Mesothelial cell of epicardium (in vitro differentiated cells): ENCODE data around the gene RAP1GAP2. TPM values are rescaled to one million over a fixed set of nuclear protein-coding genes. Genes with fewer than 3 reads are reported as not detected.
"Not testable (repeated sequence)": the region's sequence is repeated elsewhere in the genome, so short reads cannot be mapped to it uniquely, and the experiment has no call there.

Source experiments
- DNase-seq, 2 experiments: peaks; one replicate each; pipeline ENCODE4 v3.0.0; 2021; ENCODE audit warnings: low spot score in 2 of 2; ENCODE audit not compliant: unreplicated experiment in 2 of 2
- H3K27ac Mint-ChIP-seq: 2 replicates; pipeline ENCODE4 v1.8.0; 2021; ENCODE audit warnings: mixed read lengths
- H3K27me3 Mint-ChIP-seq: 2 replicates; pipeline ENCODE4 v1.8.0; 2021; ENCODE audit warnings: low read depth, mixed read lengths
- H3K36me3 Mint-ChIP-seq: 2 replicates; pipeline ENCODE4 v1.8.0; 2021; ENCODE audit warnings: mixed read lengths
- H3K4me1 Mint-ChIP-seq: 2 replicates; pipeline ENCODE4 v1.8.0; 2021; ENCODE audit warnings: mixed read lengths
- H3K4me3 Mint-ChIP-seq: 2 replicates; pipeline ENCODE4 v1.8.0; 2021; ENCODE audit warnings: mild to moderate bottlenecking, moderate library complexity, mixed read lengths
- H3K9me3 Mint-ChIP-seq: 2 replicates; pipeline ENCODE4 v1.8.0; 2021; ENCODE audit warnings: mixed read lengths
- total RNA-seq: library from RNA; stranded (reverse); gene quantifications from 3 replicates; pipeline ENCODE4 v1.2.1, GENCODE V29; 2021
- TF ChIP-seq, protein P1 (sequence below): fragments of 200-600 bp; sonication (generic); IDR thresholded peaks from one replicate; pipeline ENCODE4 v1.5.0; 2021; ENCODE audit warnings: antibody characterized with exemption; ENCODE audit not compliant: unreplicated experiment

The RAP1GAP2 gene
- total RNA-seq, 1 donor from 2014 or later = 7.1 TPM

DNA sequence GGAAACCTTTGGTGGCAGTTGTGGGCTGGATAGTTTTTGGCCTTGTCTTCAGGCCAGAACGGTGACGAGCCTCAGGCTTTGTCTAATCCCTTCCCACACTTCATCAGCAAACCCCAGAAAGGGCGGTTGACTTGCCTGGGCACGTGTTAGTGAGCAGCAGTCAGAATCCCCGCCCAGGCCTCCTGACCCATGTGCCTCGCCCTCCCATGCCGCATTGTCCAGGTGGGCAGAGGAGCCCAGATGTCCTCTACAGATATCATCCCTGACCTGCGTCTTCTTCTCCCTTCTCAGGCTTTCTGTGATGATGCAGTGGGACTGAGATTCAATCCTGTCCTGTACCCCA is 184.6 kb downstream of the RAP1GAP2 start:
- no peaks in the 10 kb centered on the region for H3K9me3 Mint-ChIP-seq
- DNase-seq = peak in 1 of 2 experiments; percentile 19
- peaks cover under 1% of the 10 kb centered on the region for H3K4me1 Mint-ChIP-seq
- no peak overlapping the region for H3K27ac Mint-ChIP-seq
- TF ChIP-seq, protein P1, sequence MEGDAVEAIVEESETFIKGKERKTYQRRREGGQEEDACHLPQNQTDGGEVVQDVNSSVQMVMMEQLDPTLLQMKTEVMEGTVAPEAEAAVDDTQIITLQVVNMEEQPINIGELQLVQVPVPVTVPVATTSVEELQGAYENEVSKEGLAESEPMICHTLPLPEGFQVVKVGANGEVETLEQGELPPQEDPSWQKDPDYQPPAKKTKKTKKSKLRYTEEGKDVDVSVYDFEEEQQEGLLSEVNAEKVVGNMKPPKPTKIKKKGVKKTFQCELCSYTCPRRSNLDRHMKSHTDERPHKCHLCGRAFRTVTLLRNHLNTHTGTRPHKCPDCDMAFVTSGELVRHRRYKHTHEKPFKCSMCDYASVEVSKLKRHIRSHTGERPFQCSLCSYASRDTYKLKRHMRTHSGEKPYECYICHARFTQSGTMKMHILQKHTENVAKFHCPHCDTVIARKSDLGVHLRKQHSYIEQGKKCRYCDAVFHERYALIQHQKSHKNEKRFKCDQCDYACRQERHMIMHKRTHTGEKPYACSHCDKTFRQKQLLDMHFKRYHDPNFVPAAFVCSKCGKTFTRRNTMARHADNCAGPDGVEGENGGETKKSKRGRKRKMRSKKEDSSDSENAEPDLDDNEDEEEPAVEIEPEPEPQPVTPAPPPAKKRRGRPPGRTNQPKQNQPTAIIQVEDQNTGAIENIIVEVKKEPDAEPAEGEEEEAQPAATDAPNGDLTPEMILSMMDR = no peak
- H3K36me3 Mint-ChIP-seq = no peaks in the 10 kb centered on the region
- no peak overlapping the region for H3K4me3 Mint-ChIP-seq
- H3K27me3 Mint-ChIP-seq = no peaks in the 10 kb centered on the region

DNA sequence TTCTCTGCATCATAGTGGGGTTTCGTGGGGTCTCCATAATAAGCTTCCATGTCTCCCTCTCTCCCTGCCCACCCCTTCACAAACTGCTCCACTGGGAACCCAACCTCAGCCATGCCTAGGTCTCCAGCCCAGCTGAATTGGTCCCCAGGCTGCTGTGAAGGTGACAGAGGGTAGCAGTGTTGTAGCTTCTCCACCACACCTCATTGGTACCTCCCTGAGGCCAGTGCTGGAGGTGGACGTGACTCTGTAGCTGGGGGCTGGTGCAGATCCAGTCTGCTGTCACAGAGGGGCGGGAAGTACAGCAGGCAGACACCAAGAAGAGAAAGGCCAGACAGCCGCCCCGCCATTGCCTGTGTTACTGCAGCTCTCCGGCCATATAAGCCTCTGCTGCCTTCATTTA is 185.1 kb downstream of the RAP1GAP2 start:
- Mint-ChIP-seq H3K27ac (no peak overlapping the region), H3K36me3 (no peaks in the 10 kb centered on the region), H3K4me3 (no peak overlapping the region), H3K27me3 (no peaks in the 10 kb centered on the region), H3K9me3 (no peaks in the 10 kb centered on the region), H3K4me1 (no peaks in the 10 kb centered on the region)
- peak in 1 of 2 experiments; percentile 24 for DNase-seq
- TF ChIP-seq, protein P1 = no peak

DNA sequence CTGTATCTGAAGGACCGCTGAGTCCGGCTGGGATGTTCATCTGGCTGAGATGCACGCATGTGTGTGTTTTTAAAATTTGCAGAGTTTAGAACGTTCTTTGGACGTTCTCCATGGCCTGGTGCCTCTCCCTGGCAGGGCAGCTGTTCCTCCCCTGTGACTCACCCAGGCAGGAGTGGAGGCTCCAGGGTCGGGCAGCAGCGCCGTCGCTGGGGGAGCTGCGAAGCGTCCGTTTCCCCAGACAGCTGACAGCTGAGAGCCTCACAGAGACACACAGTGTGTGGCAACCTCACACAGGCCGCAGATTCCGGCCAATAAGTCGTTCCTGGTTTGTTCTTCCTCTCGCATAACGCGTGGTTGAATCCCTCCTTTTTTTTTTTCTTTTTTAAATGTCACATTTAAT is 186.6 kb downstream of the RAP1GAP2 start:
- Mint-ChIP-seq H3K36me3 (no peaks in the 10 kb centered on the region), H3K9me3 (no peaks in the 10 kb centered on the region), H3K4me1 (no peaks in the 10 kb centered on the region), H3K27ac (no peak overlapping the region), H3K4me3 (no peak overlapping the region), H3K27me3 (no peaks in the 10 kb centered on the region)
- TF ChIP-seq, protein P1 = no peak
- DNase-seq = peak in 1 of 2 experiments; percentile 9

DNA sequence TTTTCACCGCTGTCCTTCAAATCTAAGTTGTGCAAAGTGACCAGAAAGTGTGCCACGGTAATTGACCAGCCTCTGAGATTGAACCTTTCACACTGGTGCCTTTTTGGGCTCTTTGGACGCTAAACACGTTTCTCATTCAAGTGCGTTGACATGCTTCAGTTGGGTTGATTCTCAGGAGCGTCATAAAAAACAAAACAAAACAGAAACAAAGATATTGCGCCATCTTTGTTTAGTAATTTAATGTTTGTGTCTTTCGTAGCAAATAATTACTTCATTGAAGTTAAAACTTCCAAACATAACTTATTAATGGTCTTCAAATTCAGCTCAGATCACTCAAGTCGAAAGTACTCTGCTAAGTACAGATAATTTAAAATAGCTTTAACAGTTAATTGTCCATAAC is 187.0 kb downstream of the RAP1GAP2 start:
- Mint-ChIP-seq H3K4me1 (no peaks in the 10 kb centered on the region), H3K27me3 (no peaks in the 10 kb centered on the region), H3K36me3 (no peaks in the 10 kb centered on the region), H3K27ac (no peak overlapping the region), H3K9me3 (no peaks in the 10 kb centered on the region), H3K4me3 (no peak overlapping the region)
- TF ChIP-seq, protein P1 = no peak
- DNase-seq = no peak

DNA sequence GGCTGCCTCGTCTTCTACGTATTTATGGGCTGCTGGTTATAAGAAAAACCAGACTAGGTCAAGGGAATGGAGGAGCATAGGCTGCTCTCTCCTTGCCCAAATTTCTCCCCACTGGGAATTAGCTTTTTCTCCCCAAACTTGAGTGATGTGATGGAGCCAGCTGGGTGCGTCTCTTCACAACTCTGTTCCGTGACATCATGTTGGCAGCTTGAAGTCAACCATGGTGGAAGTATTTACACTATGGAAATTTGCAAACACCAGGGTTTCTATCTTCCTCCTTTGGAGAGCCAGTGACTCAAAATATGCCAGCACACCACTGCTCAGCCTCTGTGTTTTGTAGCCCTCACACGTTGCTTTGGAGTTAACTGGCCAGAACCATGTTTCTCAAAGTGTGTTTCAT is 189.1 kb downstream of the RAP1GAP2 start:
- TF ChIP-seq, protein P1 = no peak

DNA sequence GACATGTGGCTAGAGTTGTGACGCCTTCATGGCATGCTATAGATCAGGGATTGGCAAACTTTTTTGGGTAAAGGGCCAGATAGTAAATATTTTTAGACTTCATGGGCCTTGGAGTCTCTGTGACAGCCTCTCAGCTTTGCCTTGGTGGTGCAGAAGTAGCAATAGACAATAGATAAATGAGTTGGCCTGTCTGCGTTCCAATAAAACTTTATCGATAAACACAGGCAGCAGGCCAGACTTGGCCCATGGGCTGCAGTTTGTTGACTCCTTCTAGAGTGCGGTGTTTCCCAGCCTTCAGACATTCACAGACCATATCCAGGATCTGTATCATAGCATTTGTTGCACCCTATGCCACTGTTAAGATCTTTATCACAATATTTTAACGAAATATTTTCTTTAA is 190.7 kb downstream of the RAP1GAP2 start:
- Mint-ChIP-seq H3K4me1 (no peaks in the 10 kb centered on the region), H3K27ac (no peak overlapping the region), H3K36me3 (no peaks in the 10 kb centered on the region), H3K27me3 (no peaks in the 10 kb centered on the region), H3K4me3 (no peak overlapping the region), H3K9me3 (no peaks in the 10 kb centered on the region)
- TF ChIP-seq, protein P1 = no peak
- no peak for DNase-seq

More for the DNA sequence above, 189.1 kb downstream of the RAP1GAP2 start:
- Mint-ChIP-seq H3K27me3 (no peaks in the 10 kb centered on the region), H3K36me3 (no peaks in the 10 kb centered on the region), H3K4me3 (no peak overlapping the region), H3K27ac (no peak overlapping the region), H3K9me3 (no peaks in the 10 kb centered on the region), H3K4me1 (no peaks in the 10 kb centered on the region)
- DNase-seq = no peak

DNA sequence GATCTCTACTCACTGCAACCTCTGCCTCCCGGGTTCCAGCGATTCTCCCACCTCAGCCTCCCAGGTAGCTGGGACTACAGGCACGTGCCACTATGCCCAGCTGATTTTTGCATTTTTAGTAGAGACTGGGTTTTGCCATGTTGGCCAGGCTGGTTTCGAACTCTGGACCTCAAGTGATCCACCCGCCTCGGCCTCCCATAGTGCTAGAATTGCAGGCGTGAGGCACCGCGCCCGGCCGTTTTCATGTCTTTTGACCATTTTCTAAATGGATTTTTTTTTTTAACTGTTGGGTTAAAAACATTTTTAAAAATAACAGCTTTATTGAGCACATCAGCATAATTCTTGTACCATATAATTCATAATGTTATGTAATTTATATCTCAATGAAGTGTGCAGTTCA is 193.2 kb downstream of the RAP1GAP2 start:
- DNase-seq = peak in 1 of 2 experiments; percentile 14
- not testable (repeated sequence) for H3K27me3 Mint-ChIP-seq, H3K36me3 Mint-ChIP-seq, H3K9me3 Mint-ChIP-seq, H3K4me1 Mint-ChIP-seq, H3K27ac Mint-ChIP-seq, H3K4me3 Mint-ChIP-seq
